ENCODE results near the gene BARHL1. TPM values are rescaled to one million over a fixed set of nuclear protein-coding genes. Genes with fewer than 3 reads are reported as not detected.

Gene BARHL1
- total RNA-seq, 4 donors from 2014 or later, result not detected

- TF ChIP-seq, protein P1, sequence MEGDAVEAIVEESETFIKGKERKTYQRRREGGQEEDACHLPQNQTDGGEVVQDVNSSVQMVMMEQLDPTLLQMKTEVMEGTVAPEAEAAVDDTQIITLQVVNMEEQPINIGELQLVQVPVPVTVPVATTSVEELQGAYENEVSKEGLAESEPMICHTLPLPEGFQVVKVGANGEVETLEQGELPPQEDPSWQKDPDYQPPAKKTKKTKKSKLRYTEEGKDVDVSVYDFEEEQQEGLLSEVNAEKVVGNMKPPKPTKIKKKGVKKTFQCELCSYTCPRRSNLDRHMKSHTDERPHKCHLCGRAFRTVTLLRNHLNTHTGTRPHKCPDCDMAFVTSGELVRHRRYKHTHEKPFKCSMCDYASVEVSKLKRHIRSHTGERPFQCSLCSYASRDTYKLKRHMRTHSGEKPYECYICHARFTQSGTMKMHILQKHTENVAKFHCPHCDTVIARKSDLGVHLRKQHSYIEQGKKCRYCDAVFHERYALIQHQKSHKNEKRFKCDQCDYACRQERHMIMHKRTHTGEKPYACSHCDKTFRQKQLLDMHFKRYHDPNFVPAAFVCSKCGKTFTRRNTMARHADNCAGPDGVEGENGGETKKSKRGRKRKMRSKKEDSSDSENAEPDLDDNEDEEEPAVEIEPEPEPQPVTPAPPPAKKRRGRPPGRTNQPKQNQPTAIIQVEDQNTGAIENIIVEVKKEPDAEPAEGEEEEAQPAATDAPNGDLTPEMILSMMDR (IDR thresholded peaks at IDR 0.05), result no peak
- ATAC-seq (ENCODE audit: low FRiP score) (no peak), DNase-seq (ENCODE audit: low spot score) (no peak)
These were observed 27.4 kb downstream of the BARHL1 start for GRCh38 chr9:132609829-132610228.

DNA sequence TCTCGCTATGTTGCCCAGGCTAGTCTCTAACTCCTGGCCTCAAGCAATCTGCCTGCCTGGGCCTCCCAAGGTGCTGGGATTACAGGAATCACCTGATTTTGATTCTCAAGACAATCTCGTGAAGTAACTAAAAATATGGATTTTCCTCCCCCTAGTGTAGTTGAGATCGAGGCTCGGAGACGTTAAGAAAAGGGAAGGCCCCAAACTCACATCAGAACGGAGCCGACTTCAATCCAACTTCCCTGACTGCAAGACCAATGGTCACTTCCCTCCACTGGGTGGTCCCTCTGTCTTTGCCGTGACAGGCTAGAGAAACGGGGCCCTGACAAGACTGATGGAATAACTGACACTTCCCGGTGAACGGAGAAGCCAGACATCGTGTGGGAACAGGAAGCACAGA lies 28.3 kb downstream of the BARHL1 start:
- DNase-seq (ENCODE audit: low spot score), result no peak
- no peak for ATAC-seq (ENCODE audit: low FRiP score)
- TF ChIP-seq, protein P1 (IDR thresholded peaks at IDR 0.05), result no peak

- ATAC-seq (ENCODE audit: low FRiP score) (no peak), DNase-seq (ENCODE audit: low spot score) (no peak)
- TF ChIP-seq, protein P1 (IDR thresholded peaks at IDR 0.05), result no peak
These were observed 31.9 kb downstream of the BARHL1 start for GRCh38 chr9:132614324-132614723.

GRCh38 chr9:132615774-132616173 lies 33.4 kb downstream of the BARHL1 start:
- DNase-seq (ENCODE audit: low spot score), result no peak
- no peak for ATAC-seq (ENCODE audit: low FRiP score)
- TF ChIP-seq, protein P1 (IDR thresholded peaks at IDR 0.05), result no peak

- ATAC-seq (ENCODE audit: low FRiP score), result no peak
- TF ChIP-seq, protein P1 (IDR thresholded peaks at IDR 0.05), result no peak
- DNase-seq (ENCODE audit: low spot score), result no peak
These were observed 34.3 kb downstream of the BARHL1 start for GRCh38 chr9:132616725-132617124.

GRCh38 chr9:132622159-132622558 lies 39.8 kb downstream of the BARHL1 start:
- no peak for ATAC-seq (ENCODE audit: low FRiP score)
- TF ChIP-seq, protein P1 (IDR thresholded peaks at IDR 0.05), result no peak
- DNase-seq (ENCODE audit: low spot score), result no peak

GRCh38 chr9:132626285-132626684 lies 43.9 kb downstream of the BARHL1 start:
- no peak for ATAC-seq (ENCODE audit: low FRiP score)
- TF ChIP-seq, protein P1 (IDR thresholded peaks at IDR 0.05), result no peak
- DNase-seq (ENCODE audit: low spot score), result no peak

Data from omental fat pad (tissue), 4 donors.